ENCODE measurements around the gene FRAS1.

DNA sequence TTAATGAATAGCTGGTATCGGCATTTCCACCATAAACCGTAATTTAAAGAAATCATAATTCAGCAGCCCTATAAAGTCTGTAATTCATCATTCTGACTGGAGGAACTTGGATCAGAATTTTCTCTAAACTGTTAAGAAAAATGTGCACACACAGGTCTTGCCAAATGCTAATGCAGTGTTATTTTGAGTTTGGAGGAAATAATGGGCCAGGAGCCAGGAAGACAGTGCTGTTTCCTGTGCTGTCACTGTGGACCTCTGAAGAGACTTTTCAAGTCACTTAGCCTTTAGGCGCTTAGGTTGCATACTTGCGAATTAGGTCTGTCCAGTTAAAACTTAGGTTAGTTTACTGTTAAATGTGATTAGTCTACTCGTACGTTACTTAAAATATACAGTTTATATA is 357.0 kb downstream of the FRAS1 start:
- TF ChIP-seq POLR2A (IDR thresholded peaks at IDR 0.05; ENCODE audit: low read depth, low read length), result no peak
- TF ChIP-seq POLR2AphosphoS5 (IDR thresholded peaks at IDR 0.05; ENCODE audit: low read depth, low read length), result no peak
- no peak for TF ChIP-seq TAF1 (IDR thresholded peaks at IDR 0.05; ENCODE audit: low read depth, low read length)
- TF ChIP-seq SPI1 (IDR thresholded peaks at IDR 0.05; ENCODE audit: low read depth, low read length), result no peak

Measured in GM12891 (cell line).